ENCODE measurements around the gene GABBR1. TPM values are rescaled to one million over a fixed set of nuclear protein-coding genes. Genes with fewer than 3 reads are reported as not detected.
"Not testable (repeated sequence)": the region's sequence is repeated elsewhere in the genome, so short reads cannot be mapped to it uniquely, and the experiment has no call there.

Gene GABBR1
- total RNA-seq, 8 experiments from 2014 or later: 6.4 to 53.2 (median 40.3) TPM

DNA sequence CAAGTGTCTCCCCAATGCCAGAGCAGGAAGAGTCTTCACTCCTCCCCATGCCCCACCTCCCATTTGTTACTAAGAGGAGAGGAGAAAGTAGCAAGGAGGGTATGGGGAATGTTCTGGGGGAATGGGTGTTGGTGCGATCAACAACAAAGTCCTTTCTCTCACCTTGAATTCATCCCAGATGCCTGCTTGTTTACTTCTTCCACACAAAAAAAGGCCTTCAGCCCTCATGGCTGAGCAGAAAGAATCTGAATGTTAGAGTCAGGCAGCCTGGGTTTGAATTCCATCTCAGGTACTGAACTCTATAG is 33.8 kb upstream of the GABBR1 start:
- 33 to 100% (median 82%) methylated on average over 1 of the region's 1 CpG; no CpG with 5 or more reads in 6 of the 10 experiments for WGBS, 10 experiments
- peaks cover 0 to 2% of the 10 kb centered on the region in 2 donors for H3K4me1 ChIP-seq (replicated peaks in 1 of 2)
- in situ Hi-C loops (cut with MboI; ENCODE audit: low pct_unique_long_range_greater_than_20kb in 2 of 9, low sequenced_read_pairs in 9 of 9, unreplicated experiment in 9 of 9): no loop called here
- H3K27ac ChIP-seq: no peak overlapping the region
- no peak for ATAC-seq (replicated peaks in 6 of 8)
- no peak overlapping the region for H3K4me3 ChIP-seq

DNA sequence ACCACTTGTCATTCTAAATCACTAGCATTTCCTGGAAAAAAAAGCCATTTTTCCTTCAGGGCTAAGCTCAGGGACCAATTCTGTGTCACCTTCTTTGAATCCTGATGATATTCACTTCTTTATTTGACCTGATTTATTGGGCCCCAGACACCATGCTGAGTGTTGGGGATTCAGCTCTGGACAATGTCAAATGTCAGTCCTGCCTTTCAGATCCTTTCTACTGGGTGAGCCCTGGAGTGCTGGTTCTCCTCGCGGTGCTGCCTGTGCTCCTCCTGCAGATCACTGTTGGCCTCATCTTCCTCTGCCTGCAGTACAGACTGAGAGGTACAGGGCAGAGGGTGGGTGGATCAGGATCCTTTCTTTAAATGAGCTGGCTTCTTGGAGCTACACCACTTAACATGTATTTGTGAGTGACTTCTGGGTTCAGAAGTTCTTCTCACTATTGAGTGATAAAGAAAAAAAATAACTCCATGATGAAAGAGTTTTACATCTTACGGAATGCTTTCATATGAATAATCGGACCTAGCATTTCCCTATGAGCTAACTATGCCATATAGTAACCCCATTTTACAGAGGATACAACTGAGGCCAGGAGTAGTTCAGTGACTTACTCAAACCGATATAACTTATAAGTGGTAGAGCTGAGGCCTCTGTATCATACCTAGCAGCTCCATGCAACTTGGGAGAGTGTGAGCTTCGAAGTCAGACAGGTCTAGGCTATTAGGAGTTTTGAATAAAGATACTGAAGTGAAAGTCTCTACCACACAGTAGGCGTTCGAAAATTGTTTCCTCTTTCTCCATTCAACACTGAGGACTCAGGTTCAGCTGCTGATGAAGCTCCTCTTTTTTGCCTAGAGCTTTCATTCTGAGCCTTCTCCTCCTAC is 33.2 kb upstream of the GABBR1 start:
- Histone ChIP-seq H3K27ac (no peak overlapping the region), H3K4me1 (replicated peaks in 1 of 2) (peaks cover 0 to 2% of the 10 kb centered on the region in 2 donors), H3K4me3 (no peak overlapping the region)
- WGBS, 10 experiments: 33 to 90% (median 69%) methylated on average over 2 to 7 of the region's 8 CpGs; no CpG with 5 or more reads in 1 of the 10 experiments
- ATAC-seq (replicated peaks in 6 of 8): no peak
- in situ Hi-C loops (cut with MboI; ENCODE audit: low pct_unique_long_range_greater_than_20kb in 2 of 9, low sequenced_read_pairs in 9 of 9, unreplicated experiment in 9 of 9): no loop called here

DNA sequence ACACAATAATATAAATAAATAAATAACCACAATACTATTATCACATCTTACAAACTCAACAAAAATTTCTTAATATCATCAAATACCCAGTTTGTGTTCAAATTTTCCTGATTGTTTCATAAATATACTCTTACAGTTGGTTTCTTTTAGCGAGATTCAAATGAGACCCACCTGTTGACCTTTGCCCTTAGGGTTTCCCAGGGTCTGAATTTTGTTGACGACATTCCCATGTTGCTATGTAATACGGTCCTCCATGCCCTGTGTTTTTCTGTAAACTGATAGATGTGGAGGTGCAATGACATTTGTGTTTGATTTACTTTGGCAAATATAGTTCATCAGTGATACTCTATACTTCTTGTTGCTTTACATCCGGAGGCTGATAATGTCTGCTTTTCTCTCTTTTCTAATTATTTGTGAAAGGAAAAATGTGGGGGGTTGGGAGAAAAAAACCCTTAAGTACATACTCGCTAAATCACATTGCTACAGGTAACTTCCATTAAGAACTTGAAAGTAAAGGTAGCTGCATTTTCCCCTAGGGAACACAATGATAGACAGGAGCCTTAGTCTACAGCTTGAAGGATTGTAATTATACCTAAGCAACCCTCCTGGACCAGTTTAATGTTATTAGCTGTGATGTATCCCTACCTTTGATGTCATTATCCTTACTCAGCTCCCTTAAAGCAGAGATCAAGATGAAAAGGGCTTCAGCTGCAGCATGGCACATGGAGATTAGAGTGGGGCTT is 30.5 kb upstream of the GABBR1 start:
- WGBS, 10 experiments: 0 to 74% (median 50%) methylated on average over 1 to 5 of the region's 5 CpGs; no CpG with 5 or more reads in 2 of the 10 experiments
- Histone ChIP-seq H3K27ac (no peak overlapping the region), H3K4me1 (replicated peaks in 1 of 2) (peaks cover 0 to 2% of the 10 kb centered on the region in 2 donors), H3K4me3 (no peak overlapping the region)
- in situ Hi-C loops (cut with MboI; ENCODE audit: low pct_unique_long_range_greater_than_20kb in 2 of 9, low sequenced_read_pairs in 9 of 9, unreplicated experiment in 9 of 9): no loop called here
- no peak for ATAC-seq (replicated peaks in 6 of 8)

DNA sequence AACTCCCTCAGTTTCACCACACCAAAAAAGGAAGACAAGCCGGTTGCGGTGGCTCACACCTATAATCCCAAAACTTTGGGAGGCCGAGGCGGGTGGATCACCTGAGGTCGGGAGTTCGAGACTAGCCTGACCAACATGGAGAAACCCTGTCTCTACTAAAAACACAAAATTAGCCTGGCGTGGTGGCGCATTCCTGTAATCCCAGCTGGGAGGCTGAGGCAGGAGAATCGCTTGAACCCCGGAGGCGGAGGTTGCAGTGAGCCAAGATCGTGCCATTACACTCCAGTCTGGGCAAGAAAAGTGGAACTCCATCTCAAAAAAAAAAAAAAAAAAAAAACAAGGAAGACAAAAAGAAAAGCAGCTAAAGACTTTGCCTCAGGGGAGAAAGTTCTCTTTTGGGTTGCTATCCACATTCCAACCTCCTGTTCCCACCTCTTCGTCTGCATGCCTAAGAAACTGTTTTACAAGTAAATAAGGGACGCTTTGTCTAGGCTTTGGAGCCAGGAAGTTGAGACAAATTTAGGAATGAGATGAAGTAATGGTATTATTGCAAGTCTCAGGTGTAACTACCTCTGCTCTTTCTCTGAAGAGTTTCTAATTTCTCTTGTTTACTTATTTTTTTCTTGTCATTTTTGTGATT is 28.6 kb upstream of the GABBR1 start:
- ATAC-seq (replicated peaks in 6 of 8): peak in 1 of 8 experiments; percentile 52
- H3K27ac ChIP-seq; H3K4me3 ChIP-seq; in situ Hi-C loops (cut with MboI; ENCODE audit: low pct_unique_long_range_greater_than_20kb in 2 of 9, low sequenced_read_pairs in 9 of 9, unreplicated experiment in 9 of 9); H3K4me1 ChIP-seq (replicated peaks in 1 of 2): not testable (repeated sequence)
- WGBS, 10 experiments: 18 to 41% (median 30%) methylated on average over 4 to 14 of the region's 14 CpGs; no CpG with 5 or more reads in 2 of the 10 experiments

DNA sequence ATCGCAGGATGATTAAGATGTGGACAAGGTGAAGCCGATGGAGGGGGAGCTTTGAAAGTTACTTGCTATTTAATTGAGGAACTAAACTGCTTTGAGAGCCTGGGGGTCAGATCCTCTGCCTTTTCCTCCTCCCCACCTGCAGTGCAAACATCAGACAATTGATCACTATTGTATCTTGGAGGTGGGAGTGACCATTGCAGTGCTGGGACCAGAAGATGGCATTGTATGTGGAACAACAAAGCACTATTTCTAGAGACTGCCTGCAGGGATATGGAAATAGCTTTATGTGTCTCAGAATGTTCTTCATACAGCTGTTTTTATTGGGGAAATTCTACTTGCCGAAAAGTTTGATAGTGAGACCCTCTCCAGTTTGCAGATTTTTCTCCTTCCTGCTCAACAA is 28.1 kb upstream of the GABBR1 start:
- Histone ChIP-seq H3K4me1 (replicated peaks in 1 of 2) (no peaks in the 10 kb centered on the region), H3K4me3 (no peak overlapping the region), H3K27ac (no peak overlapping the region)
- no peak for ATAC-seq (replicated peaks in 6 of 8)
- WGBS, 10 experiments: 0 to 100% (median 60%) methylated on average over 1 to 3 of the region's 3 CpGs; no CpG with 5 or more reads in 1 of the 10 experiments
- in situ Hi-C loops (cut with MboI; ENCODE audit: low pct_unique_long_range_greater_than_20kb in 2 of 9, low sequenced_read_pairs in 9 of 9, unreplicated experiment in 9 of 9): no loop called here

DNA sequence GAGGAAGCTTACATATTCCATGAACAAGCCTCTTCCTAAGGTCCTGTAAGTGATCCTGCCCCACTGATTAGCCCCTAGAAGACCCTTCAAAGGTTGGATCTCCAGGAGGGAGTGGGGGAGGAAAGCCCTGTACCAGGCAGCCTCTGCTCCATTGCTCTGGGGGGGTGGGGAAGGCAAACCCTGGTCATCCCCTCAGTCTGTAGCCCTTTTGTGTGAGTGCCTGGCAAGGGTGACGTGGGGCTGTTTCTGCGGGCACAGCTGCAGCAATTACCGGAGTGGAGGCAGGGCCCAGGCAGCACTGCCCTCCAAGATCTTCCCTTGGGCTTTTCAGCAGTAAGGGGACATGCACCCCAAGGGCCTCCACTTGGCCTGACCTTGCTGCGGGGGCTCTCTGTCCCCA is 23.8 kb upstream of the GABBR1 start, which contains the start of gene MOG:
MOG (plus strand) TSS at position 295 of the 400 bp plus-strand sequence. CDS start 118 bp downstream, outside the sequence.
- in situ Hi-C loops (cut with MboI; ENCODE audit: low pct_unique_long_range_greater_than_20kb in 2 of 9, low sequenced_read_pairs in 9 of 9, unreplicated experiment in 9 of 9): no loop called here
- ATAC-seq (replicated peaks in 6 of 8): no peak

DNA sequence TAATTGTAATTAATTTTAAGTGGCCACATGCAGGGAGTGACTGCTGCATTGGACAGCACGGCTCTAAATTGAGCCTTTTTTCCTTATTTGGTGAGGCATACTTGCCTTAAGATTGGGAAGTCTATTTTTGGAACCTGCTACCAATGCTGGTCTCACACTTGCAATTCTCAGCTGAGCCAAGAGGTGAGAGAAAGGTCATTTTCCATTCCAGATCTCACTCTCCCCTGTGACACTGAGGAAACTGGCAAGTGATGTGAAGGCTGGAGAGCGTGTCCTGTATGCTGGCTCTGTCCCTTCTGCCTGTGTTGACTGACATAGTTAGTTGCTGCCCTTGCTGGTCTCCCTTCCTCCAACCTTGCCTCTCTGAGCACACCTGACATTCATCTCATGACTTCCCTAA is 23.2 kb upstream of the GABBR1 start:
- no peak overlapping the region for H3K27ac ChIP-seq
- no peaks in the 10 kb centered on the region for H3K4me1 ChIP-seq (replicated peaks in 1 of 2)
- WGBS, 10 experiments: 33 to 86% (median 70%) methylated on average over 1 to 2 of the region's 2 CpGs; no CpG with 5 or more reads in 3 of the 10 experiments
- H3K4me3 ChIP-seq: no peak overlapping the region
- in situ Hi-C loops (cut with MboI; ENCODE audit: low pct_unique_long_range_greater_than_20kb in 2 of 9, low sequenced_read_pairs in 9 of 9, unreplicated experiment in 9 of 9): no loop called here
- ATAC-seq (replicated peaks in 6 of 8): peak in 3 of 8 experiments; percentile 12 to 43 (median 35)

More for the DNA sequence above, 23.8 kb upstream of the GABBR1 start, which contains the start of gene MOG:
- no peak within 1 kb of the TSS for H3K4me3 ChIP-seq
- no peak within 1 kb of the TSS for H3K27ac ChIP-seq
- no peaks in the 10 kb centered on the region for H3K4me1 ChIP-seq (replicated peaks in 1 of 2)
- 17 to 59% (median 45%) methylated on average over 2 to 4 of the region's 4 CpGs; no CpG with 5 or more reads in 7 of the 10 experiments for whole genome bisulfite sequencing, 10 experiments

DNA sequence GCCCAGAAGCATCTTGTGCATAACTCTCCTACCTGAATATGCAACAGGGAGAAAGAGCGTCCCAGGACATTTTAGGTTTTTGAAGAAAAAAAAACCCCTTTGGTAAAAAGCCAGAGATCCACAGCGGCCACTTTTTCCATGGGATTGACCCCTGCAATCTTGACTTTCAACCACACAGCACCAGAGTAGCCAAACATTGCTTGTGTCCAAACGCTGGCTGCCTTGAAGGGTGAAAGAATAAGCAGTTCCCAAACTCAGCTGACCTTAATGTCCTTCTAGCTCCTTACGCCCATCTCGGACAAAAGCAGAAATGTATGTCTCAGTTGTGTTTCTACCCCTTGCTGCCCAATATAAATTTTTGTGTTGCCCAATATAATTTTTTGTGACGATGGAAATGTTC is 22.7 kb upstream of the GABBR1 start:
- in situ Hi-C loops (cut with MboI; ENCODE audit: low pct_unique_long_range_greater_than_20kb in 2 of 9, low sequenced_read_pairs in 9 of 9, unreplicated experiment in 9 of 9): no loop called here
- ATAC-seq (replicated peaks in 6 of 8): no peak
- WGBS, 10 experiments: 42 to 90% (median 61%) methylated on average over 1 to 6 of the region's 6 CpGs; no CpG with 5 or more reads in 3 of the 10 experiments
- Histone ChIP-seq H3K27ac (no peak overlapping the region), H3K4me1 (replicated peaks in 1 of 2) (no peaks in the 10 kb centered on the region), H3K4me3 (no peak overlapping the region)

DNA sequence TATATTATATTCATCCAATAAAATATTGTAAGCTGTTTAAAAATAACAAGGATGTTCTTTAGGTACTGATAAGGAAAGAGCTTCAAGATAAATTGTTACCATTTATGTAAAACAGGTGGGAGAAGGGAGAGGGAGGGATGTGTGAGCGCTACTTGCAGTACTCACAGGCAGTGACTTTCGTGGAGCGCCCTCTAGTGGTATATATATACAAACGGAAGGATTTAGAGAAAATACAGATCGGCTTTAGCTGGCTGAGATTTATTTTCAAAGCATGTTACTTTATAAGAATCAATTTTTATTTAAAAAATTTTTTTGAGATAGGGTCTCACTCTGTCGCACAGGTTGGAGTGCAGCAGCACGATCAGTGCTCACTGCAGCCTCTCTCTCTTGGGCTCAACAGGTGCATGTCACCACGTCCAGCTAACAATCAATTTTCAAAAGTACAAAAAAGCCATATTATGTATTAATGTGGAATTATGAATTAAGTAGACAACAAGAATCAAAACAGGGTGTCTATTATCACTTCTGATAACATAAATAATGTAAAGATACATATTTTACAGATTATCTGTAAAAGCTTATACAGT is 20.6 kb upstream of the GABBR1 start:
- in situ Hi-C loops (cut with MboI; ENCODE audit: low pct_unique_long_range_greater_than_20kb in 2 of 9, low sequenced_read_pairs in 9 of 9, unreplicated experiment in 9 of 9): no loop called here
- peak in 1 of 8 experiments; percentile 7 for ATAC-seq (replicated peaks in 6 of 8)
- no peak overlapping the region for H3K4me3 ChIP-seq
- H3K27ac ChIP-seq: no peak overlapping the region
- H3K4me1 ChIP-seq (replicated peaks in 1 of 2): no peaks in the 10 kb centered on the region
- 0 to 20% (median 10%) methylated on average over 1 to 8 of the region's 8 CpGs; no CpG with 5 or more reads in 1 of the 10 experiments for WGBS, 10 experiments

DNA sequence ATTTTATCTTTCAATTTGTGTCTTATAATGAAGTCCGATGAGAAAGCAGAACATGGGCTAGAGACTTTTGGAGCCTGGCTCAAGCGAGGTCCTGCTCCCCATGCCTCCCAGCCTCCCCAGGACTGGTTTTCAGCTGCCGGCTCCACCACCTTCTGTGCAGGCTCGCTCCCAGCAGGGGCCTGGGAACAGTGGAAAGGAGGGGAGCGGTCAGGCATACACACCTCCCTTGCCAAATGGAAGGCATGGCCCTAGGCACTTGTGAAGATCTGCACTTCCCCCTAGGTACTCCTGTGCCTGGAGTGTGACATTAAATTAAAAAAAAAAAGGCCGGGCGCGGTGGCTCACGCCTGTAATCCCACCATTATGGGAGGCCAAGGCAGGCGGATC is 19.2 kb upstream of the GABBR1 start:
- 53 to 100% (median 86%) methylated on average over 1 to 5 of the region's 10 CpGs; no CpG with 5 or more reads in 6 of the 10 experiments for WGBS, 10 experiments
- H3K27ac ChIP-seq: no peak overlapping the region
- in situ Hi-C loops (cut with MboI; ENCODE audit: low pct_unique_long_range_greater_than_20kb in 2 of 9, low sequenced_read_pairs in 9 of 9, unreplicated experiment in 9 of 9): no loop called here
- H3K4me3 ChIP-seq: no peak overlapping the region
- no peaks in the 10 kb centered on the region for H3K4me1 ChIP-seq (replicated peaks in 1 of 2)
- ATAC-seq (replicated peaks in 6 of 8): no peak

DNA sequence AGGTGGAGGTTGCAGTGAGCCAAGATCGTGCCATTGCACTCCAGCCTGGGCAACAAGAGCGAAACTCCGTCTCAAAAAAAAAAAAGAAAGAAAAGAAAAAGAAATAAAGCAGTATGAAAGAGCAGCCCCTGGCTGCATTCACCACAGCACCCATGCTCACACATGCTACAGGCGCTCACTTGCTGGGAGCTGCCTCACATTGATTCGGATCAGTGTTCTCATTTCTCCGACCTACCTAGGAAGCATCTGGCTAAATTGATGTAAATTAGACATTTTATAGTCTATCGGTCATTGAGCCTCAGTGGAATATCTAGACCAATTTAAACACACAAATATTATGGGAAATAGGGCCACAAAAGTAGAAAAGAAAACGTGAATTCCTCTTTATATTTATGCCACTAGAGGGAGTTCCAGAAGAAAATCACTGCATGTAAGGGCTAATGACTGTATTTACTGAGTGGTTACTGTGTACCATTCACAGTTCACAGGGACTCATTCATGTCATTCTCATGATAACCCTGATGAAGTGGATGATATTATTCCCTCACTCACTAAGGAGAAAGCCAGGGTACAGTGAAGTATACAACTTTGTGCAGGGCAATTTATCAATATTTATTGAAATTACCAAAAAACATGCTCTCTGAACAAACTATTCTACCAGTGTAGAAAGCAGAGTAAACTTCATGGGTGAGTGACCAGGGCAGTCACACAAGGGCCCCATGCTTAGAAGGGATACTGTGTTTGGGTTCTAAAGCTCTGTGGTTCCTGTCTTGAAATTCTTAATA is 18.6 kb upstream of the GABBR1 start:
- in situ Hi-C loops (cut with MboI; ENCODE audit: low pct_unique_long_range_greater_than_20kb in 2 of 9, low sequenced_read_pairs in 9 of 9, unreplicated experiment in 9 of 9): no loop called here
- WGBS, 10 experiments: 20 to 96% (median 53%) methylated on average over 1 to 7 of the region's 8 CpGs
- no peak for ATAC-seq (replicated peaks in 6 of 8)
- H3K4me1 ChIP-seq (replicated peaks in 1 of 2): no peaks in the 10 kb centered on the region
- H3K4me3 ChIP-seq: no peak overlapping the region
- no peak overlapping the region for H3K27ac ChIP-seq
